ENCODE results near the gene GPR158.

DNA sequence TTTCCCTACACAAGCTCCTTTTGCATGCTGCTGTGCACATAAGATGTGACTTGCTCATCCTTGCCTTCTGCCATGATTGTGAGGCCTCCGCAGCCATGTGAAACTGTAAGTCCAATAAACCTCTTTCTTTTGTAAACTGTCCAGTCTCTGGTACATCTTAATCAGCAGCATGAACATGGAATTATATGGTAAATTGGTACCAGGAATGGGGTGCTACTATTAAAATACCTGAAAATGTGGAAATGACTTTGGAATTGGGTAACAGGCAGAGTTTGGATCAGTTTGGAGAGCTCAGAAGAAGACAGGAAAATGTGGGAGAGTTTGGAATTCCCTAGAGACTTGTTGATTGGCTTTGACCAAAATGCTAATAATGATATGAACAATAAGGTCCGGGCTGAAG lies 181.8 kb downstream of the GPR158 start:
- TF ChIP-seq, protein P1, sequence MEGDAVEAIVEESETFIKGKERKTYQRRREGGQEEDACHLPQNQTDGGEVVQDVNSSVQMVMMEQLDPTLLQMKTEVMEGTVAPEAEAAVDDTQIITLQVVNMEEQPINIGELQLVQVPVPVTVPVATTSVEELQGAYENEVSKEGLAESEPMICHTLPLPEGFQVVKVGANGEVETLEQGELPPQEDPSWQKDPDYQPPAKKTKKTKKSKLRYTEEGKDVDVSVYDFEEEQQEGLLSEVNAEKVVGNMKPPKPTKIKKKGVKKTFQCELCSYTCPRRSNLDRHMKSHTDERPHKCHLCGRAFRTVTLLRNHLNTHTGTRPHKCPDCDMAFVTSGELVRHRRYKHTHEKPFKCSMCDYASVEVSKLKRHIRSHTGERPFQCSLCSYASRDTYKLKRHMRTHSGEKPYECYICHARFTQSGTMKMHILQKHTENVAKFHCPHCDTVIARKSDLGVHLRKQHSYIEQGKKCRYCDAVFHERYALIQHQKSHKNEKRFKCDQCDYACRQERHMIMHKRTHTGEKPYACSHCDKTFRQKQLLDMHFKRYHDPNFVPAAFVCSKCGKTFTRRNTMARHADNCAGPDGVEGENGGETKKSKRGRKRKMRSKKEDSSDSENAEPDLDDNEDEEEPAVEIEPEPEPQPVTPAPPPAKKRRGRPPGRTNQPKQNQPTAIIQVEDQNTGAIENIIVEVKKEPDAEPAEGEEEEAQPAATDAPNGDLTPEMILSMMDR (IDR thresholded peaks at IDR 0.05; ENCODE audit: low read depth, low read length, poor library complexity, severe bottlenecking) = no peak
- no peak for TF ChIP-seq EZH2phosphoT487 (IDR thresholded peaks at IDR 0.05; ENCODE audit: borderline replicate concordance, low read length)
